ENCODE measurements around the gene ADA.

Gene ADA

GRCh38 chr20:44632103-44632752 is 19.3 kb downstream of the ADA start:
- H3K4me3 ChIP-seq (ENCODE audit: low read depth, low read length): no peak overlapping the region
- no peak for DNase-seq (ENCODE audit: low read depth)
- TF ChIP-seq, protein P1, sequence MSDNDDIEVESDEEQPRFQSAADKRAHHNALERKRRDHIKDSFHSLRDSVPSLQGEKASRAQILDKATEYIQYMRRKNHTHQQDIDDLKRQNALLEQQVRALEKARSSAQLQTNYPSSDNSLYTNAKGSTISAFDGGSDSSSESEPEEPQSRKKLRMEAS (IDR thresholded peaks at IDR 0.05; ENCODE audit: low read depth, low read length): no peak
- TF ChIP-seq MYC (IDR thresholded peaks at IDR 0.05; ENCODE audit: low read depth, low read length): no peak
- TF ChIP-seq POLR2A (IDR thresholded peaks at IDR 0.05; ENCODE audit: extremely low read depth, insufficient read length): no peak
- TF ChIP-seq, protein P2, sequence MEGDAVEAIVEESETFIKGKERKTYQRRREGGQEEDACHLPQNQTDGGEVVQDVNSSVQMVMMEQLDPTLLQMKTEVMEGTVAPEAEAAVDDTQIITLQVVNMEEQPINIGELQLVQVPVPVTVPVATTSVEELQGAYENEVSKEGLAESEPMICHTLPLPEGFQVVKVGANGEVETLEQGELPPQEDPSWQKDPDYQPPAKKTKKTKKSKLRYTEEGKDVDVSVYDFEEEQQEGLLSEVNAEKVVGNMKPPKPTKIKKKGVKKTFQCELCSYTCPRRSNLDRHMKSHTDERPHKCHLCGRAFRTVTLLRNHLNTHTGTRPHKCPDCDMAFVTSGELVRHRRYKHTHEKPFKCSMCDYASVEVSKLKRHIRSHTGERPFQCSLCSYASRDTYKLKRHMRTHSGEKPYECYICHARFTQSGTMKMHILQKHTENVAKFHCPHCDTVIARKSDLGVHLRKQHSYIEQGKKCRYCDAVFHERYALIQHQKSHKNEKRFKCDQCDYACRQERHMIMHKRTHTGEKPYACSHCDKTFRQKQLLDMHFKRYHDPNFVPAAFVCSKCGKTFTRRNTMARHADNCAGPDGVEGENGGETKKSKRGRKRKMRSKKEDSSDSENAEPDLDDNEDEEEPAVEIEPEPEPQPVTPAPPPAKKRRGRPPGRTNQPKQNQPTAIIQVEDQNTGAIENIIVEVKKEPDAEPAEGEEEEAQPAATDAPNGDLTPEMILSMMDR (IDR thresholded peaks at IDR 0.05; ENCODE audit: low read depth, low read length): no peak

GRCh38 chr20:44630297-44630696 is 21.2 kb downstream of the ADA start:
- DNase-seq (ENCODE audit: low read depth): no peak
- TF ChIP-seq POLR2A (IDR thresholded peaks at IDR 0.05; ENCODE audit: extremely low read depth, insufficient read length): no peak
- TF ChIP-seq, protein P1 (IDR thresholded peaks at IDR 0.05; ENCODE audit: low read depth, low read length): no peak
- TF ChIP-seq MYC (IDR thresholded peaks at IDR 0.05; ENCODE audit: low read depth, low read length): no peak
- TF ChIP-seq, protein P2 (IDR thresholded peaks at IDR 0.05; ENCODE audit: low read depth, low read length): no peak
- no peak overlapping the region for H3K4me3 ChIP-seq (ENCODE audit: low read depth, low read length)

DNA sequence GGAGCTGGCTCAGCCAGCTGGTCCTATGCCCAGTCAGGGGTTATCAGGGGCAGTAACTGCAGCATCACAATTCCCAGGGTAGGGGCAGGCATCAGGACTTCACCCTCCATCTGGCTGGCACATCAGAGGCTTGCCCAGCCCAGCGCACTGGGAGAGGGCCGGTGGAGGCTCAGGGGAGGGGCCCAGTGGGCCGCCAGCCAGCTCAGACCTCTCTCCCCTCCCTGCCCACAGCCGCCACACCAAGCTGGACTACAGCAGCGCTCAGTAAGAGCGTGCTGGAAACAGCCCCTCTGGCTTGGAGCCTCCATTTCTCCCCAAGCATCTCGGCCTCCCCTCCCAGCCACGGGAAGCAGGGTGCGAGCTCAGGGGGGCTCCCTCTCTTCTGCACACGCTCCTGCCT is 22.0 kb downstream of the ADA start:
- no peak for DNase-seq (ENCODE audit: low read depth)
- no peak overlapping the region for H3K4me3 ChIP-seq (ENCODE audit: low read depth, low read length)
- TF ChIP-seq, protein P2 (IDR thresholded peaks at IDR 0.05; ENCODE audit: low read depth, low read length): no peak
- TF ChIP-seq, protein P1 (IDR thresholded peaks at IDR 0.05; ENCODE audit: low read depth, low read length): no peak
- TF ChIP-seq POLR2A (IDR thresholded peaks at IDR 0.05; ENCODE audit: extremely low read depth, insufficient read length): no peak
- no peak for TF ChIP-seq MYC (IDR thresholded peaks at IDR 0.05; ENCODE audit: low read depth, low read length)

GRCh38 chr20:44629017-44629385 is 22.5 kb downstream of the ADA start:
- H3K4me3 ChIP-seq (ENCODE audit: low read depth, low read length): no peak overlapping the region
- DNase-seq (ENCODE audit: low read depth): no peak
- no peak for TF ChIP-seq MYC (IDR thresholded peaks at IDR 0.05; ENCODE audit: low read depth, low read length)
- TF ChIP-seq, protein P1 (IDR thresholded peaks at IDR 0.05; ENCODE audit: low read depth, low read length): no peak
- TF ChIP-seq, protein P2 (IDR thresholded peaks at IDR 0.05; ENCODE audit: low read depth, low read length): no peak
- no peak for TF ChIP-seq POLR2A (IDR thresholded peaks at IDR 0.05; ENCODE audit: extremely low read depth, insufficient read length)

DNA sequence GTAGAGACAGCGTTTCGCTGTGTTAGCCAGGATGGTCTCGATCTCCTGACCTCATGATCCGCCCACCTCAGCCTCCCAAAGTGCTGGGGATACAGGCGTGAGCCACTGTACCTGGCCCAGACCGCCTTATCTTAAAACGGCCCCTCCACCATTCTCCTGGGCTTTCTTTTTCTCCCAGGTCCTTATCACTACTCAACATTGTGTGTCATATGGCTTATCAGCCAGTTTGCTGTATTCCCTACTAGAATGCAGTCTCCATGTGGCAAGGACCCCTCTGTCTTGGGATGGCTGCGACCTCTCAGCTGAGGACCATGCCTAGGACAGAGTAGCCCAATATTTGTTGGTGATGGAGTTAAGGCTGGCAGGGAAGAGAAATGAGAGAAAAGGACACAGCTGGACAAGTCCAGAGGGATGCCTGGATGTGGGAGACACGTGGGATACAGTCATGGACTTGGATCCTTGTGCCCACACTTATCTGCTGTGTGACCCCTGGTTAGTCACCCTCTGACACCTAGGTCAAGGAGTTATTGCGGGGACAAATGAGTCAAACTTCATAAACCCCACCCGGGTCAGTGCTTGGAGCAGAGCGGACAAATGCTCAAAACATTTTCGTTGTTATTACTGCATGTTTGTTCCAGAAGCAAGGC is 24.0 kb downstream of the ADA start:
- no peak overlapping the region for H3K4me3 ChIP-seq (ENCODE audit: low read depth, low read length)
- no peak for DNase-seq (ENCODE audit: low read depth)
- TF ChIP-seq MYC (IDR thresholded peaks at IDR 0.05; ENCODE audit: low read depth, low read length): no peak
- TF ChIP-seq POLR2A (IDR thresholded peaks at IDR 0.05; ENCODE audit: extremely low read depth, insufficient read length): no peak
- TF ChIP-seq, protein P1 (IDR thresholded peaks at IDR 0.05; ENCODE audit: low read depth, low read length): no peak
- TF ChIP-seq, protein P2 (IDR thresholded peaks at IDR 0.05; ENCODE audit: low read depth, low read length): no peak
